OCI-LY1 (cell line): Measurements from ENCODE around the gene SYT15.
"Not testable (repeated sequence)": the region's sequence is repeated elsewhere in the genome, so short reads cannot be mapped to it uniquely, and the experiment has no call there.

Experiments
- CTCF ChIP-seq: fragments of 200-600 bp; sonication (generic), shearing (Covaris generic); IDR thresholded peaks from 2 replicates; pipeline ENCODE4 v1.5.1; 2017; ENCODE audit warnings: mild to moderate bottlenecking, antibody characterized with exemption, low read length, moderate library complexity, mixed read lengths
- EZH2 ChIP-seq: fragments of 200-600 bp; sonication (generic), shearing (Covaris generic); IDR thresholded peaks from 2 replicates; pipeline ENCODE4 v1.8.0; 2017; ENCODE audit warnings: borderline replicate concordance, mixed run types, mild to moderate bottlenecking, antibody characterized with exemption, low read length, moderate library complexity, mixed read lengths

GRCh38 chr10:46579378-46579777, 450 bp downstream of the SYT15 start:
- TF ChIP-seq CTCF, EZH2: not testable (repeated sequence)
